CD4-positive, alpha-beta T cell treated with Interleukin-10 for 1 hour (primary cell): ENCODE data around the gene RAB11FIP4.

Experiments used
- DNase-seq: peaks from one replicate; pipeline ENCODE4 v3.0.0-alpha.2; 2020

RAB11FIP4 gene

GRCh38 chr17:31527606-31528005 lies 136.1 kb downstream of the RAB11FIP4 start:
- DNase-seq: no peak

DNA sequence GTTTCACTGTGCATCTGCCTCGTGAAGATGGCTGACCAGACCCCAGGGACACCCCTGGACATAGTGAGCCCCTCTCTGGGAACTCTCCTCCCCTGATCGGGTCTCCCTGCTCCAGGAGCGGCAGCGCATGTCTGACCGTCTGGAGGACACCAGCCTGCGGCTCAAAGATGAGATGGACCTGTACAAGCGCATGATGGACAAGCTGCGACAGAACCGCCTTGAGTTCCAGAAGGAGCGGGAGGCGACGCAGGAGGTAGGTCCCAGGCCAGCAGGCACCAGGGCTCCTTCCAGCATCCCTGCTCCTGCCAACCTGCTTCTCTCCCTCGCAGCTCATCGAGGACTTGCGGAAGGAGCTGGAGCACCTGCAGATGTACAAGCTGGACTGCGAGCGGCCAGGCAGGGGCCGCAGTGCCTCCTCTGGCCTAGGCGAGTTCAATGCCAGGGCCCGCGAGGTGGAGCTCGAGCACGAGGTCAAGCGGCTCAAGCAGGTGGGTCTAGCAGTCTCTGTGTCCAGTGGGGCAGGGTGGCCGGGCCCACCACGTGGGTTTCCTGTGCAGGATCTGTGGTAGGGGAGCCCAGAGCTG lies 136.9 kb downstream of the RAB11FIP4 start:
- no peak for DNase-seq

GRCh38 chr17:31529841-31530251 lies 138.4 kb downstream of the RAB11FIP4 start:
- DNase-seq: no peak

- no peak for DNase-seq
Observed at GRCh38 chr17:31530391-31530985, 139.0 kb downstream of the RAB11FIP4 start.

GRCh38 chr17:31531336-31531980 lies 140.0 kb downstream of the RAB11FIP4 start:
- DNase-seq: no peak

- no peak for DNase-seq
Observed at GRCh38 chr17:31532081-31532480, 140.6 kb downstream of the RAB11FIP4 start.

- DNase-seq: no peak
Observed at GRCh38 chr17:31532526-31532925, 141.1 kb downstream of the RAB11FIP4 start.

GRCh38 chr17:31533546-31534155 lies 142.2 kb downstream of the RAB11FIP4 start:
- DNase-seq: peak; percentile 7

DNA sequence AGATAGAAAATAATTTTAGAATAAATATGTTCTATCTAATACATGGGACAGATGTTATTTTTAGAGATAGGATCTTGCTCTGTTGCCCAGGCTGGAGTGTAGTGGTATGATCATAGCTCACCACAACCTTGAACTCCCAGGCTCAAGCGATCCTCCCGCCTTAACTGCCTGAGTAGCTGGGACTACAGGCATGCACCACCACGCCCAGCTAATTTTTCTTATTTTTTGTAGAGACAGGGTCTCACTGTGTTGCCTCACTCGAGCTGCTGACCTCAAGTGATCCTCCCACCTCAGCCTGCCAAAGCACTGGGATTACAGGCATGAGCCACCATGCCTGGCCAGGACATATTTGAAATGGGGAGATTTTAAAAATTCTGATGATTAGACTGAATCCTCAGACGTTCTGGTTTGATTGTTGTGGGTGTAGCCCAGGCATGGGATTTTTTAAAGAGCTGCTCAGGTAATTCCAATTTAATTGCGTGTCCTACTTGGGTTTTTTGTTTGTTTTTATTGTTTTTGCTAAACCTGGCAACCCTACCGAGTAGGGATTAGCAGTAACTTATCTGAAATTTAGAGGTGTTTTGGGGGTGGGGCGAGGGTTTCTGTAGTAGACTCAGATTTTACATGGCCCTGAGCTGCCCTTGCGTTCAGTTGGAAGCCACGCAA lies 142.9 kb downstream of the RAB11FIP4 start:
- DNase-seq: no peak

- DNase-seq: no peak
Observed at GRCh38 chr17:31535581-31535981, 144.1 kb downstream of the RAB11FIP4 start.

GRCh38 chr17:31536451-31536850 lies 145.0 kb downstream of the RAB11FIP4 start:
- DNase-seq: no peak

DNA sequence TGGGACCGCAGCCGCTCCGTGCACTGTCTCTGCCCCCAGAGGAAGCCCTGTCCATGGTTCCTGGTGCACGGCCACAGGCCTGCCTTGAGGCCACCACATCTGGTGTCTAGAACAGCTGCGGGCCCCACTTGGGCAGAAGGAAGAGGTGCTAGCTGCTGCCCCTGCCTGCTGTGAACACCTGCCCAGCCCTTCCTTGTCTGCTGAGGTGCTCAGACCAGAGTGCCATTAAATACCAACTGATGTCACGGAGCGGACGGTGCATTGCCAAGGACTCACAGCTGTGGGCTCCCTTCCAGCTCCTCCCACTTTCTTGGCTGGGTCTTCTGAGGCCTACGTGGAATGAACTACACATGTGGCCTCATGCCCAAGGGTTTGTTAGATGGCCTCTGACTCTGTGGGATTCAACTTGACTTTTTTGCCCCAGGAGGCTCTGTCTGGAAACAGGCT lies 146.1 kb downstream of the RAB11FIP4 start:
- no peak for DNase-seq

GRCh38 chr17:31538080-31538762 lies 146.7 kb downstream of the RAB11FIP4 start:
- DNase-seq: no peak

GRCh38 chr17:31540602-31541307 lies 149.3 kb downstream of the RAB11FIP4 start:
- no peak for DNase-seq

DNA sequence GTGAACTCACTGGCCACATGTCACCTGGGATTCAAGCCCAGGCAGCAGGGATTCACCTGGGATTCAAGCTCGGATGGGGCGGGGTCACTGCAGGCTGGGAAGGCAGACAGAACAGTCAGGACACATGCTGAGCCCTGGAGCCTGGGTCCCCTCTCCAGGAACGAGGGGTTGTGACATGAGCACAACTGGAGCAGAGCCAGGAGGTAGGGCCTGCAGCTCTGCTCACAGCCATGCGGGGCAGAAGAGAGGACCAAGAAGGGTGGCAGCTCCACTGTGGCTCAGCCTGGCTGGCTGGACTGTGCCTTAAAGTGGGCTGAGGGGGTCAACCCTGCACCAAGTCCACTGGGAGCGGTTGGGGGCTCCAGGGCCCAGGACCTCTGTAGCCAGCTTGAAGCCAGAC lies 150.1 kb downstream of the RAB11FIP4 start:
- no peak for DNase-seq

DNA sequence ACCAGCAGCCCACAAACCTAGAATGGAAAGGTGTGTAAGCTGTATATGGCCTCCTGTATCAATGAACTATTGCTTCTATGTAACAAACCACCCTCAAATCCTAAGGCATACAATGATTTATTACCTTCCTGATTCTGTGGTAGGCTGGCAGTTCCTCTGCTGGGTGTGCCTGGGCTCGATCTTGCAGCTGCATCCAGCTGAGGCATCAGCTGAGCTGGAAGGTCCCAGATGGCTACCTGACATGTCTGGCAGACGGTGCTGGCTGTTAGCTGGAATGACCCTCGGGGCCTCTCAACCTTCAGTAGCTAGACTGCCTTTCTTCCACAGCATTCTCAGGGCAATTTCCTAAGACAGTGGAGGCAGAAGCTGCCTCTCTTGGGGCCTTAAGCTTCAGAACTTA lies 152.7 kb downstream of the RAB11FIP4 start:
- no peak for DNase-seq

- no peak for DNase-seq
Observed at GRCh38 chr17:31546650-31547049, 155.2 kb downstream of the RAB11FIP4 start.

GRCh38 chr17:31548709-31549108 lies 157.2 kb downstream of the RAB11FIP4 start:
- no peak for DNase-seq

DNA sequence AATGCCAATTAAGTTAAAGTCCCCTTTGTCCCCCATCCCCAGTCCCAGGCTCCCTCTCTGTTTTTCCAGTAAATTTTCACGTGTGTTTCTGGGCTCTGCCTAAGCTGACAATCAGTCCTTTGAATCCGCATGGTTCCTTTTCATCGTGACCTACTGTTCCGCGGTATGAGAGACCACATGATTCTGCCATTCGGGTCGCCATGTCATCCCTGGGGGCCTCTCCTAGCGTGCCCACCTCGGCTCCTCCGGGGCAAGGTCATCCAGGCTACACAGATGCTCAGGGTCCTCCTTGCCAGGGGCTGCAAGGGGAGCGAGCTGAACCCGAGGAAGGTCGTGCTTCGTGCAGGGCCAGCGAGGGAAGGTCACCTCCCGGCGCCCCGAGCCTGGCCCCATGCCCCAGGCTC lies 157.6 kb downstream of the RAB11FIP4 start:
- DNase-seq: no peak

GRCh38 chr17:31549525-31550388 lies 158.3 kb downstream of the RAB11FIP4 start:
- peak; percentile 91 for DNase-seq

DNA sequence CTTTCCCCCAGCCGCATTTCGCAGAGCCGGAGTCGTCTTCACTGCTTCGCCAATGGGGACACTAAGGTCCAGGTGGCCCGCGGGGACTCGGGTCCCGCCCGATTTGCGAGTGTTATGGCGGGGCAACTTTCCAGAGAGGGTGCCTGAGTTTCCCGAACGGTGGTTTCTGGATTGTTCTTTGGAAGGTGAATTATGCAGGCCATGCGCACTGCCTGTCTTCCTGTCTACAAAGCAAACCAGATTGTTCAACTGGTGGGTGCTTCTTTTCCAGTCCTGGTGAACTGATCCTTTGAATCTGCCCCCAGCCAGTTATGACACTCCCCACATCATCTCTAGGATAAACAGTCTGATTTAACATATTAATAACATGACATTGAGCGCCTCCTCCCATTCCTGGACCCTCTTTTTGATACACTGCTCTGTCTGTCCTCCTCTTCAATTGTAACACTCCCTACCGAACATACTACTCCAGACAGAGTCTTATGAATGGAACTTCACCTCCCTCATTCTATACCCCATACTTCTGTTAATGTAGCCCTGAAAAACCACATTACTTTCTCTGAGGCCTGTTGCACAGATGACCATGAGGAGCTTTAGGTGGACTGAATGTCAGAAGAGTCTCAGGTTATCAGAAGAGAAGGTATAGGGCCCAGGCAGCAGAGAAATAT lies 159.0 kb downstream of the RAB11FIP4 start:
- DNase-seq: no peak
